Subcutaneous adipose tissue (tissue), 4 donors: ENCODE measurements around the gene MAGI2. TPM values are rescaled to one million over a fixed set of nuclear protein-coding genes. Genes with fewer than 3 reads are reported as not detected.

Source experiments
- total RNA-seq, 4 donors: library from RNA; depleted of rRNA; stranded (reverse); fragments of >200 nt; gene quantifications; one replicate each; pipeline ENCODE4 v1.1.0, GENCODE V29; 2016
- TF ChIP-seq, protein P1 (sequence below): fragments of 450-650 bp; IDR thresholded peaks from one replicate; pipeline ENCODE4 v1.5.1; 2016; ENCODE audit warnings: low read depth, mild to moderate bottlenecking, control low read depth, antibody characterized with exemption, moderate library complexity

MAGI2 gene
- total RNA-seq, 4 donors from 2014 or later = 13.7 to 22.9 (median 17.7) TPM

- TF ChIP-seq, protein P1, sequence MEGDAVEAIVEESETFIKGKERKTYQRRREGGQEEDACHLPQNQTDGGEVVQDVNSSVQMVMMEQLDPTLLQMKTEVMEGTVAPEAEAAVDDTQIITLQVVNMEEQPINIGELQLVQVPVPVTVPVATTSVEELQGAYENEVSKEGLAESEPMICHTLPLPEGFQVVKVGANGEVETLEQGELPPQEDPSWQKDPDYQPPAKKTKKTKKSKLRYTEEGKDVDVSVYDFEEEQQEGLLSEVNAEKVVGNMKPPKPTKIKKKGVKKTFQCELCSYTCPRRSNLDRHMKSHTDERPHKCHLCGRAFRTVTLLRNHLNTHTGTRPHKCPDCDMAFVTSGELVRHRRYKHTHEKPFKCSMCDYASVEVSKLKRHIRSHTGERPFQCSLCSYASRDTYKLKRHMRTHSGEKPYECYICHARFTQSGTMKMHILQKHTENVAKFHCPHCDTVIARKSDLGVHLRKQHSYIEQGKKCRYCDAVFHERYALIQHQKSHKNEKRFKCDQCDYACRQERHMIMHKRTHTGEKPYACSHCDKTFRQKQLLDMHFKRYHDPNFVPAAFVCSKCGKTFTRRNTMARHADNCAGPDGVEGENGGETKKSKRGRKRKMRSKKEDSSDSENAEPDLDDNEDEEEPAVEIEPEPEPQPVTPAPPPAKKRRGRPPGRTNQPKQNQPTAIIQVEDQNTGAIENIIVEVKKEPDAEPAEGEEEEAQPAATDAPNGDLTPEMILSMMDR = no peak
These were observed 683.9 kb downstream of the MAGI2 start for GRCh38 chr7:78769481-78770101.

DNA sequence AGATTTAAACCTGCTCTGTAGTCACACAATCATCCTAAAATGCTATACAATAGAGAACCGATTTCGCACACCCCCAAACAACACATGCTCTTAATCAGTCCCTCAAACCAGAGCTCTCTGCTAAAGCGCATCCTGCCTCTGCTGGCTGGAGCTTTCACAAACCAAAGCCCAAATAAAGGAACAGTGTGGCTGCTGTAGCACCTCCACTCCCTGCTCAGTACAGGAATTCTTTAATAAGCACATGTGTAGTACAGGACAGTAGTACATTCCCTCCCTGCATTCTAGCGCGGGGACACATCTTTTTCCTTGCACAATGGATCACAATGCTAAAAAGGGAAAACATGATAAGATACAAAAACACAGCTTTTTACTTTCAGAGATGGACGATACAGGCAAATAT is 684.6 kb downstream of the MAGI2 start:
- TF ChIP-seq, protein P1 = no peak

DNA sequence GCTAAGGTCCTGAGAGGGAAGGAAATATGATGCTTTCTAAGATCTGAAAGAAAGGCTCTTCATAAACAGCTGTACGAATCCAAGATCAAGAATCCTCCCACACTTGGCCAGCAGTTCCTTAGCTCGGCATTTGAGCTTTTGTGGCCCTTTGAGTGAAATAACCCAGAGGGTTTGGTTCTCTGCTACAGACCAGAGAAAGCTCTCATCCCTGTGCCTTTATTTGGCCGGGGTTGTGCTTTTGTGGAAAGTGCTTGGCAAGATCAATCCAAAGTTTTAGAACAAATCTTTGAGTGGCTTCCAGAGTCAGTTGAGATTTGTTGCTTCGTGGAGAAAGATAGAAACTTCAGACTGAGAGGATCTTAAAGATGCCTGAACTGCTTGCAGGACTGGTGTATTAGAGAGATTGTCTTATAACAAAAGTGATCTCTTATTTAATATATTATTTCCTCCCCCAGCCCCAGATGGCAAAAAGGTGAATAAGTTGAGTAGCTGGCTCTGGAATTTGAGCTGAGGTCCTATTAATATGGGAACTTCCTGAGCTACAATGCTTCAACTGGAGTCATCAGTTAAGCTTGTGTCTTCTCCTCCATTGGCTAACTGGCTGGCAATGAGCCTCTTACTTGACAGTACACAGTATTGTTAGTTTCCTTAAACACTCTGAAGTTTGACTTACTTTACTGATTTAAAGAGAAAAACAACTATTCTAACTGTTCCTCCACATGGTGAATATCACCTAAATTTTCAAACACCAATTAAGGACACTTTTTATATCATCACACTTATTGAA is 687.3 kb downstream of the MAGI2 start:
- TF ChIP-seq, protein P1 = no peak

DNA sequence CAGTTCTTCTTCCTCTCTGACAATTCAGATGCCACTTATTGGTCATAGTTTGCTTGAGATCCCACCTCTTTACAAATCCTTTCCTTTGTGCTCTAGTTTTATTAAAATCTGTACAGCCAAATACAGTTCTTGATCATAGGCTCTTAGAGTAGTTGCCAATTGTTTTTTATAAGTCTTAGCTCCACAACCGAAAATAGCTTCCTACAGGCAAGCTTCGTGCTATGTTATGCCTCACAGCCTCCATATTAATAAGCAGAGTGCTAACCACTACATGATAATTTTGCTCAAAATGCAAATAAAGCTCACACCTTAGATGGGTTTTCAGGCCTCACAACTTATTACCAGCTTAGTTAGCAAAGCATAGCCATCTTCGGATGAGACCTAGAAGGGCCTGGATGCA is 688.9 kb downstream of the MAGI2 start:
- TF ChIP-seq, protein P1 = no peak

DNA sequence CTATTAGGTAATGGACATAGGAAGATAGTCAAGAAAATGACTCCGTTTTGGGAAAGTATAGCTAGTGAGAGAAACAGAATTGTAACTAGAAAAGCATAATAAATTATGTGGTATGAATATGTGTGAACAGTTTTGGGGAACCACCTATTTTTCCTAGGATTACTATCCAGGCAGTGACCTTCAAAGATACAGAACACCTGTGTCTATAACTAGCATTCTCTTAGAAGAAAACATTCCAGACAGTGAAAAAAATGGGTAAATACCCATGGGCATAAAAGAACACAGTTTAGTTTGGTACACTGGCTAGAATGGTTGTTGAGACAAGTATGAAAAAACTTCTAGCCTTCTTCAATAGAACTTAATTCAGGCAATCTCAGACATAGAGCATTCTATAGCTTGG is 690.8 kb downstream of the MAGI2 start:
- TF ChIP-seq, protein P1 = no peak

- TF ChIP-seq, protein P1 = no peak
These were observed 692.7 kb downstream of the MAGI2 start for GRCh38 chr7:78760620-78761355.

- TF ChIP-seq, protein P1 = no peak
These were observed 700.9 kb downstream of the MAGI2 start for GRCh38 chr7:78752554-78752953.
